Measurements from ENCODE around the gene PHYHD1.

The PHYHD1 gene

GRCh38 chr9:128972956-128973355, 52.2 kb downstream of the PHYHD1 start:
- DNase-seq (ENCODE audit: low spot score): no peak

- DNase-seq (ENCODE audit: low spot score): no peak
These were observed 58.3 kb downstream of the PHYHD1 start for GRCh38 chr9:128979111-128979510.

- DNase-seq (ENCODE audit: low spot score): no peak
These were observed 62.8 kb downstream of the PHYHD1 start for GRCh38 chr9:128983536-128983935.

- DNase-seq (ENCODE audit: low spot score): no peak
These were observed 65.9 kb downstream of the PHYHD1 start for GRCh38 chr9:128986671-128987070.

GRCh38 chr9:128987805-128988204, 67.0 kb downstream of the PHYHD1 start:
- DNase-seq (ENCODE audit: low spot score): no peak
